Natural killer cell (primary cell): Measurements from ENCODE around the gene MAP3K20. TPM values are rescaled to one million over a fixed set of nuclear protein-coding genes. Genes with fewer than 3 reads are reported as not detected.

Experiments
- ATAC-seq, 3 donors: fragments of 150-1000 bp in 2 of 3; fragments of 200-7000 bp in 1 of 3; cut with Tn5 transposase; 1 replicate in 1 of 3; 2 replicates in 2 of 3; pipeline ENCODE4 v1.10.0; 2021; ENCODE audit warnings: mild to moderate bottlenecking in 2 of 3, moderate library complexity in 2 of 3
- DNase-seq, 2 donors: peaks; one replicate each; pipeline versions ENCODE4 v3.0.0 to v3.0.0-alpha.2; 2013 to 2021; ENCODE audit warnings: mixed read lengths in 1 of 2
- H3K27ac ChIP-seq: one replicate; pipeline ENCODE4 v1.5.1; 2013; ENCODE audit warnings: mild to moderate bottlenecking, low read length
- H3K27me3 ChIP-seq: one replicate; pipeline ENCODE4 v1.6.1; 2013; ENCODE audit warnings: low read length; ENCODE audit not compliant: control insufficient read depth, insufficient read depth
- H3K36me3 ChIP-seq: one replicate; pipeline ENCODE4 v1.6.1; 2013; ENCODE audit warnings: low read length; ENCODE audit not compliant: control insufficient read depth, insufficient read depth
- H3K4me1 ChIP-seq: one replicate; pipeline ENCODE4 v1.6.1; 2013; ENCODE audit warnings: low read length; ENCODE audit not compliant: control insufficient read depth, insufficient read depth
- H3K4me3 ChIP-seq: one replicate; pipeline ENCODE4 v1.5.1; 2013; ENCODE audit warnings: low read length
- H3K9me3 ChIP-seq: one replicate; pipeline ENCODE4 v1.6.1; 2013; ENCODE audit warnings: low read length; ENCODE audit not compliant: control insufficient read depth, insufficient read depth
- H3K27ac Mint-ChIP-seq, 2 donors: one replicate each; pipeline ENCODE4 v1.8.0; 2022; ENCODE audit warnings: mild to moderate bottlenecking in 2 of 2, mixed read lengths in 2 of 2, moderate library complexity in 1 of 2
- H3K27me3 Mint-ChIP-seq, 2 donors: one replicate each; pipeline ENCODE4 v1.8.0; 2022; ENCODE audit warnings: low read depth in 2 of 2, mixed read lengths in 2 of 2
- H3K36me3 Mint-ChIP-seq: one replicate; pipeline ENCODE4 v1.8.0; 2022; ENCODE audit warnings: mixed read lengths
- H3K4me1 Mint-ChIP-seq, 2 donors: one replicate each; pipeline ENCODE4 v1.8.0; 2022; ENCODE audit warnings: mixed read lengths in 2 of 2
- H3K4me3 Mint-ChIP-seq: one replicate; pipeline ENCODE4 v1.8.0; 2022; ENCODE audit warnings: mild to moderate bottlenecking, moderate library complexity, mixed read lengths
- H3K9me3 Mint-ChIP-seq, 2 donors: one replicate each; pipeline ENCODE4 v1.8.0; 2022; ENCODE audit warnings: mixed read lengths in 2 of 2
- CTCF ChIP-seq: fragments of 200-600 bp; IDR thresholded peaks from one replicate; pipeline ENCODE4 v1.8.0; 2022; ENCODE audit warnings: antibody characterized with exemption
- WGBS: methylation state at CpG from one replicate; pipeline ENCODE4 v1.1.7; 2013; ENCODE audit warnings: missing lambda C conversion rate; ENCODE audit not compliant: insufficient coverage; 5-methylcytosine and 5-hydroxymethylcytosine counted together
- intact Hi-C: fragments of 100-400 bp; cut with micrococcal nuclease; formaldehyde crosslinking; loops from one replicate; pipeline ENCODE4 v1.14.2; 2022
- total RNA-seq, 4 donors: library from RNA; stranded (reverse); fragments of 120-200 nt in 1 of 4; gene quantifications; one replicate each; pipeline versions ENCODE4 v1.2.3 to v1.2.4, GENCODE V29; 2013 to 2022

The MAP3K20 gene
- total RNA-seq, 3 donors from 2014 or later (not counting 1 experiment from before 2014, with no cell fraction given): 1.6 to 3.0 (median 2.5) TPM

GRCh38 chr2:173282795-173283545 lies 207.3 kb downstream of the MAP3K20 start:
- no peaks in the 10 kb centered on the region for H3K9me3 ChIP-seq
- H3K36me3 ChIP-seq: no peaks in the 10 kb centered on the region
- Mint-ChIP-seq H3K27ac (no peak overlapping the region), H3K4me3 (no peak overlapping the region), H3K9me3 (no peaks in the 10 kb centered on the region), H3K36me3 (no peaks in the 10 kb centered on the region), H3K27me3 (no peaks in the 10 kb centered on the region), H3K4me1 (no peaks in the 10 kb centered on the region)
- TF ChIP-seq CTCF: no peak
- H3K4me1 ChIP-seq: no peaks in the 10 kb centered on the region
- no peak overlapping the region for H3K27ac ChIP-seq
- ATAC-seq (no peak), DNase-seq (no peak)
- no peaks in the 10 kb centered on the region for H3K27me3 ChIP-seq
- 97% methylated on average over 27 of the region's 28 CpGs for WGBS
- intact Hi-C loops: no loop called here
- H3K4me3 ChIP-seq: no peak overlapping the region

GRCh38 chr2:173286153-173286809 lies 210.6 kb downstream of the MAP3K20 start:
- intact Hi-C loops: no loop called here
- Mint-ChIP-seq H3K27ac (no peak overlapping the region), H3K36me3 (no peaks in the 10 kb centered on the region), H3K9me3 (no peaks in the 10 kb centered on the region), H3K27me3 (no peaks in the 10 kb centered on the region), H3K4me1 (no peaks in the 10 kb centered on the region), H3K4me3 (no peak overlapping the region)
- no peaks in the 10 kb centered on the region for H3K36me3 ChIP-seq
- no peak overlapping the region for H3K27ac ChIP-seq
- TF ChIP-seq CTCF: no peak
- no peak for ATAC-seq
- H3K4me3 ChIP-seq: no peak overlapping the region
- H3K4me1 ChIP-seq: no peaks in the 10 kb centered on the region
- no peaks in the 10 kb centered on the region for H3K27me3 ChIP-seq
- DNase-seq: peak in 1 of 2 donors; percentile 13
- 57% methylated on average over 5 of the region's 7 CpGs for WGBS
- no peaks in the 10 kb centered on the region for H3K9me3 ChIP-seq

GRCh38 chr2:173287594-173287993 lies 211.9 kb downstream of the MAP3K20 start:
- Histone ChIP-seq H3K4me1 (no peaks in the 10 kb centered on the region), H3K27me3 (no peaks in the 10 kb centered on the region), H3K4me3 (no peak overlapping the region), H3K9me3 (no peaks in the 10 kb centered on the region), H3K27ac (no peak overlapping the region), H3K36me3 (no peaks in the 10 kb centered on the region)
- Mint-ChIP-seq H3K4me3 (no peak overlapping the region), H3K27ac (no peak overlapping the region), H3K4me1 (no peaks in the 10 kb centered on the region), H3K9me3 (no peaks in the 10 kb centered on the region), H3K36me3 (no peaks in the 10 kb centered on the region), H3K27me3 (no peaks in the 10 kb centered on the region)
- intact Hi-C loops: no loop called here
- DNase-seq (no peak), ATAC-seq (no peak)
- TF ChIP-seq CTCF: no peak
- WGBS: 93% methylated on average over 2 of the region's 2 CpGs
